IMR-90 (cell line): ENCODE results near the gene RADIL. TPM values are rescaled to one million over a fixed set of nuclear protein-coding genes. Genes with fewer than 3 reads are reported as not detected.

ENCODE experiments used
- ATAC-seq: fragments of 200-7000 bp; cut with Tn5 transposase; 2 replicates; pipeline ENCODE4 v1.9.1; 2020; ENCODE audit warnings: low read depth, mild to moderate bottlenecking, moderate library complexity
- BruUV-seq: library from RNA; stranded (reverse); fragments of 400-500 nt; replicated peaks from 2 replicates; lab custom pipeline; 2021; lab: Mats Ljungman, UMichigan
- CTCF ChIA-PET: fragments of 300-600 bp; formaldehyde crosslinking; extraction: SDS; loops from one replicate; lab custom pipeline; 2021; ENCODE audit warnings: antibody characterized with exemption; lab: Yijun Ruan, JAX
- POLR2A ChIA-PET: fragments of 300-600 bp; sonication (Branson Sonifier 250); formaldehyde crosslinking; loops from one replicate; lab custom pipeline; 2022; ENCODE audit warnings: antibody characterized with exemption; ENCODE audit not compliant: unreplicated experiment; lab: Charles Lee
- DNase-seq: peaks from one replicate; pipeline ENCODE4 v3.0.0; 2013
- H2AFZ ChIP-seq: replicated peaks from 2 replicates; pipeline ENCODE3; 2013; ENCODE audit warnings: low read length, mild to moderate bottlenecking; ENCODE audit not compliant: poor library complexity
- H2AK5ac ChIP-seq: 2 replicates; pipeline ENCODE4 v1.6.1; 2013; ENCODE audit warnings: low read depth, low read length, inconsistent platforms
- H2AK9ac ChIP-seq: replicated peaks from 2 replicates; pipeline ENCODE3; 2013; ENCODE audit warnings: mild to moderate bottlenecking, low read depth, low read length, moderate library complexity; ENCODE audit not compliant: poor library complexity
- H2BK120ac ChIP-seq: 2 replicates; pipeline ENCODE4 v1.6.1; 2013; ENCODE audit warnings: low read depth, low read length, inconsistent platforms
- H2BK15ac ChIP-seq: 3 replicates; pipeline ENCODE4 v1.6.1; 2013; ENCODE audit warnings: low read depth, low read length, inconsistent platforms
- H2BK20ac ChIP-seq: 2 replicates; pipeline ENCODE4 v1.6.1; 2013; ENCODE audit warnings: low read depth, mild to moderate bottlenecking, inconsistent platforms, low read length, moderate library complexity
- H2BK5ac ChIP-seq: 2 replicates; pipeline ENCODE4 v1.6.1; 2013; ENCODE audit warnings: mild to moderate bottlenecking, low read depth, low read length, inconsistent platforms; ENCODE audit not compliant: poor library complexity, severe bottlenecking
- H3K14ac ChIP-seq: replicated peaks from 2 replicates; pipeline ENCODE4 v1.6.1; 2013; ENCODE audit warnings: low read depth, low read length, inconsistent platforms
- H3K18ac ChIP-seq: 2 replicates; pipeline ENCODE4 v1.6.1; 2013; ENCODE audit warnings: low read depth, low read length, control low read depth
- H3K23ac ChIP-seq: 2 replicates; pipeline ENCODE4 v1.6.1; 2013; ENCODE audit warnings: low read depth, low read length, inconsistent platforms
- H3K27ac ChIP-seq: 2 replicates; pipeline ENCODE4 v1.5.1; 2013; ENCODE audit warnings: mild to moderate bottlenecking, control low read depth, low read length; ENCODE audit not compliant: insufficient read depth
- H3K27me3 ChIP-seq: 2 replicates; pipeline ENCODE4 v1.6.1; 2013; ENCODE audit warnings: low read length; ENCODE audit not compliant: control insufficient read depth, insufficient read depth
- H3K36me3 ChIP-seq: 2 replicates; pipeline ENCODE4 v1.6.1; 2013; ENCODE audit warnings: low read length, mixed read lengths; ENCODE audit not compliant: control insufficient read depth, insufficient read depth
- H3K4ac ChIP-seq: 2 replicates; pipeline ENCODE4 v1.6.1; 2013; ENCODE audit warnings: low read depth, low read length, inconsistent platforms
- H3K4me1 ChIP-seq: 2 replicates; pipeline ENCODE4 v1.6.1; 2013; ENCODE audit warnings: low read length, mixed read lengths; ENCODE audit not compliant: control insufficient read depth, insufficient read depth
- H3K4me2 ChIP-seq: 2 replicates; pipeline ENCODE4 v1.6.1; 2013; ENCODE audit warnings: low read depth, mild to moderate bottlenecking, control low read depth, low read length, moderate library complexity
- H3K4me3 ChIP-seq: 2 replicates; pipeline ENCODE4 v1.5.1; 2013; ENCODE audit warnings: low read depth, mild to moderate bottlenecking, control low read depth, low read length, moderate library complexity; ENCODE audit not compliant: insufficient read depth
- H3K56ac ChIP-seq: 2 replicates; pipeline ENCODE4 v1.6.1; 2013; ENCODE audit warnings: low read length, inconsistent platforms; ENCODE audit not compliant: insufficient read depth; ENCODE audit errors: extremely low read depth
- H3K79me1 ChIP-seq, 2 experiments: 2 replicates each; pipeline ENCODE4 v1.6.1; 2013; ENCODE audit warnings: low read length in 2 of 2, inconsistent platforms in 1 of 2, low read depth in 1 of 2
- H3K9ac ChIP-seq: 2 replicates; pipeline ENCODE4 v1.6.1; 2013; ENCODE audit warnings: low read depth, low read length, control low read depth
- H3K9me1 ChIP-seq: 2 replicates; pipeline ENCODE4 v1.6.1; 2013; ENCODE audit warnings: low read length, inconsistent platforms; ENCODE audit not compliant: insufficient read depth
- H3K9me3 ChIP-seq: 2 replicates; pipeline ENCODE4 v1.6.1; 2013; ENCODE audit warnings: low read length; ENCODE audit not compliant: control insufficient read depth, insufficient read depth
- H4K20me1 ChIP-seq: 2 replicates; pipeline ENCODE4 v1.6.1; 2013; ENCODE audit warnings: low read length, inconsistent platforms; ENCODE audit not compliant: insufficient read depth
- H4K5ac ChIP-seq: 2 replicates; pipeline ENCODE4 v1.6.1; 2013; ENCODE audit warnings: mild to moderate bottlenecking, low read depth, low read length, control low read depth
- H4K8ac ChIP-seq, 2 experiments: 2 replicates each; pipeline ENCODE4 v1.6.1; 2013; ENCODE audit warnings: low read depth in 2 of 2, low read length in 2 of 2, control low read depth in 1 of 2, inconsistent platforms in 1 of 2
- H4K91ac ChIP-seq: 2 replicates; pipeline ENCODE4 v1.6.1; 2013; ENCODE audit warnings: low read depth, low read length, inconsistent platforms; ENCODE audit not compliant: insufficient read depth
- BHLHE40 ChIP-seq: fragments of 150-350 bp; IDR thresholded peaks from 2 replicates; pipeline ENCODE4 v1.6.1; 2016; ENCODE audit warnings: mild to moderate bottlenecking, low read depth, low read length
- CEBPB ChIP-seq: IDR thresholded peaks from 2 replicates; pipeline ENCODE4 v1.6.1; 2012; ENCODE audit warnings: low read depth, low read length, improper control_type of control experiment
- MAFK ChIP-seq: IDR thresholded peaks from 2 replicates; pipeline ENCODE4 v1.6.1; 2012; ENCODE audit warnings: low read depth, low read length, improper control_type of control experiment
- MAZ ChIP-seq: IDR thresholded peaks from 2 replicates; pipeline ENCODE4 v1.6.1; 2012; ENCODE audit warnings: low read depth, mild to moderate bottlenecking, low read length, improper control_type of control experiment, moderate library complexity, borderline replicate concordance
- MXI1 ChIP-seq: IDR thresholded peaks from 2 replicates; pipeline ENCODE4 v1.6.1; 2012; ENCODE audit warnings: low read depth, mild to moderate bottlenecking, low read length, moderate library complexity, borderline replicate concordance
- NFE2L2 ChIP-seq: fragments of 150-350 bp; IDR thresholded peaks from 2 replicates; pipeline ENCODE4 v1.6.1; 2016; ENCODE audit warnings: low read depth, mild to moderate bottlenecking, low read length
- POLR2A ChIP-seq: IDR thresholded peaks from 2 replicates; pipeline ENCODE4 v1.6.1; 2012; ENCODE audit warnings: mild to moderate bottlenecking, low read depth, low read length
- RCOR1 ChIP-seq: IDR thresholded peaks from 2 replicates; pipeline ENCODE4 v1.6.1; 2012; ENCODE audit warnings: mild to moderate bottlenecking, low read length, improper control_type of control experiment; ENCODE audit not compliant: insufficient replicate concordance
- RFX5 ChIP-seq: IDR thresholded peaks from 2 replicates; pipeline ENCODE4 v1.8.0; 2012; ENCODE audit warnings: low read depth, mild to moderate bottlenecking, low read length, moderate library complexity
- SMC3 ChIP-seq: fragments of 150-350 bp; IDR thresholded peaks from 2 replicates; pipeline ENCODE4 v1.6.1; 2016; ENCODE audit warnings: low read depth, mild to moderate bottlenecking, antibody characterized with exemption, low read length, moderate library complexity
- WGBS, 2 experiments: methylation state at CpG; one replicate each; pipeline versions ENCODE4 v1.1.5 to v1.1.7; 2013; ENCODE audit warnings: missing lambda C conversion rate in 2 of 2; ENCODE audit not compliant: insufficient read length in 1 of 2; ENCODE audit errors: extremely low coverage in 2 of 2; 5-methylcytosine and 5-hydroxymethylcytosine counted together
- dilution Hi-C: fragments of 300-500 bp; cut with HindIII; formaldehyde crosslinking; loops from one replicate; pipeline ENCODE4 v1.14.3; 2018; ENCODE audit warnings: low sequenced_read_pairs; ENCODE audit not compliant: unreplicated experiment
- in situ Hi-C: fragments of 300-500 bp; cut with MboI; formaldehyde crosslinking; loops from 3 replicates; pipeline ENCODE4 v1.14.3; 2019; ENCODE audit warnings: low sequenced_read_pairs, inconsistent platforms, mixed read lengths
- intact Hi-C: fragments of 100-400 bp; cut with micrococcal nuclease; formaldehyde crosslinking; loops from 2 replicates; pipeline ENCODE4 v1.10.0; 2022
- polyA plus RNA-seq, 3 experiments: library from polyadenylated mRNA; depleted of rRNA; stranded (reverse); fragments of >200 nt; gene quantifications; 2 replicates each; pipeline ENCODE4 v1.2.3, GENCODE V29; 2012; ENCODE audit warnings: low replicate concordance in 1 of 3
- total RNA-seq: library from RNA; depleted of rRNA; stranded (reverse); fragments of >200 nt; gene quantifications from 2 replicates; pipeline ENCODE4 v1.2.3, GENCODE V29; 2012
- TF ChIP-seq, protein P1 (sequence below): fragments of 150-350 bp; IDR thresholded peaks from 2 replicates; pipeline ENCODE4 v1.6.1; 2017; ENCODE audit warnings: mild to moderate bottlenecking, antibody characterized with exemption, low read length, low read depth
- TF ChIP-seq, protein P2 (sequence below): conservative IDR thresholded peaks from 2 replicates; pipeline ENCODE4 v1.5.1; 2012; ENCODE audit warnings: mild to moderate bottlenecking, low read depth, low read length, improper control_type of control experiment

The RADIL gene
- total and polyA plus RNA-seq, 2 of the 4 experiments (the other 2 are of a cell fraction), result 0.18 to 0.48 TPM

DNA sequence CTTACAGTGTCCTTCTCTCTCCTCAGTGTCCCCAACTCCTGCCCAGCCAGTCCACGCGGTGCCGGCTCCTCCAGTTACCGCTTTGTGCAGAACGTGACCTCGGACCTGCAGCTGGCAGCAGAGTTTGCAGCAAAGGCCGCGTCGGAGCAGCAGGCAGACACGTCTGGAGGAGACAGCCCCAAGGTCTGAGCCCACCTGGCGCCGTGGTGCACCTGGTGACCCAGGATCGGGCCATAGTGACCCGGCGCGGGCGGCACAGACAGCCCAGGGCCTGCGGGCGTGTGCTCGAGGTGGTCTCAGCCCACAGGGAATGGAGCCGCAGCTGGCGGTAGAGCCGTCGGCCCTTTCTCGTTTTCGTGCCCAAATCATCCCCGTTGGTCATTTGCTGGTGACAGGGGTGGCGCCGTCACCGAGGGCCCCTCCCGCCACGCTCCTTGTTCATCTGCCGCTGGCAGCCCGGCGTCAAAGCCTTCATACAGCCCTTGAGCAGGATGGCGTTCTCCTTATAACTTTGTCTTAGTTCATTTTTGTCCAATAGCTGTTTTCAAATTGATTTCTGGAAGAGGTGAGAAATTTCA lies 129.0 kb downstream of the RADIL start:
- no peaks in the 10 kb centered on the region for H3K9me3 ChIP-seq
- H3K36me3 ChIP-seq, result peaks cover 66% of the 10 kb centered on the region
- no peak overlapping the region for H3K4me2 ChIP-seq
- H4K20me1 ChIP-seq, result peaks cover 17% of the 10 kb centered on the region; the same call in 1 of the 2 replicates
- no peak overlapping the region for H2BK20ac ChIP-seq
- H3K27me3 ChIP-seq, result no peaks in the 10 kb centered on the region
- no peak overlapping the region for H3K18ac ChIP-seq
- no peak overlapping the region for H3K56ac ChIP-seq
- H3K79me1 ChIP-seq, result peaks cover 9 to 35% of the 10 kb centered on the region in 2 experiments
- H4K8ac ChIP-seq, result no peak overlapping the region
- H3K14ac ChIP-seq, result no peak overlapping the region
- no peak overlapping the region for H3K23ac ChIP-seq
- no peak for DNase-seq
- ChIA-PET POLR2A (no interaction called here), CTCF (no interaction called here)
- in situ Hi-C loops (loop anchor here (25.0 kb wide), 1 partner anchor 1892 kb away; no protein-coding TSS in a partner anchor), dilution Hi-C loops (no loop called here), intact Hi-C loops (no loop called here)
- H3K4me1 ChIP-seq, result no peaks in the 10 kb centered on the region
- no peak overlapping the region for H2BK15ac ChIP-seq
- no peak overlapping the region for H2BK120ac ChIP-seq
- no peak overlapping the region for H2BK5ac ChIP-seq
- H2AK5ac ChIP-seq, result no peak overlapping the region
- no TSS peak for BruUV-seq
- no peak for ATAC-seq
- H2AK9ac ChIP-seq, result no peak overlapping the region
- no peak overlapping the region for H3K4me3 ChIP-seq
- H2AFZ ChIP-seq, result no peak overlapping the region
- no peak overlapping the region for H4K91ac ChIP-seq
- no peak overlapping the region for H3K9ac ChIP-seq
- H3K4ac ChIP-seq, result no peak overlapping the region
- H4K5ac ChIP-seq, result no peak overlapping the region
- WGBS, 2 experiments, result 90% methylated on average over 10 of the region's 36 CpGs; no CpG with 5 or more reads in 1 of the 2 experiments
- TF ChIP-seq, protein P1, sequence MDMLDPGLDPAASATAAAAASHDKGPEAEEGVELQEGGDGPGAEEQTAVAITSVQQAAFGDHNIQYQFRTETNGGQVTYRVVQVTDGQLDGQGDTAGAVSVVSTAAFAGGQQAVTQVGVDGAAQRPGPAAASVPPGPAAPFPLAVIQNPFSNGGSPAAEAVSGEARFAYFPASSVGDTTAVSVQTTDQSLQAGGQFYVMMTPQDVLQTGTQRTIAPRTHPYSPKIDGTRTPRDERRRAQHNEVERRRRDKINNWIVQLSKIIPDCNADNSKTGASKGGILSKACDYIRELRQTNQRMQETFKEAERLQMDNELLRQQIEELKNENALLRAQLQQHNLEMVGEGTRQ, result no peak
- TF ChIP-seq RFX5 (no peak), MAZ (no peak), BHLHE40 (no peak), MAFK (no peak), NFE2L2 (no peak), RCOR1 (no peak), MXI1 (no peak), CEBPB (no peak), POLR2A (no peak), SMC3 (no peak)
- TF ChIP-seq, protein P2, sequence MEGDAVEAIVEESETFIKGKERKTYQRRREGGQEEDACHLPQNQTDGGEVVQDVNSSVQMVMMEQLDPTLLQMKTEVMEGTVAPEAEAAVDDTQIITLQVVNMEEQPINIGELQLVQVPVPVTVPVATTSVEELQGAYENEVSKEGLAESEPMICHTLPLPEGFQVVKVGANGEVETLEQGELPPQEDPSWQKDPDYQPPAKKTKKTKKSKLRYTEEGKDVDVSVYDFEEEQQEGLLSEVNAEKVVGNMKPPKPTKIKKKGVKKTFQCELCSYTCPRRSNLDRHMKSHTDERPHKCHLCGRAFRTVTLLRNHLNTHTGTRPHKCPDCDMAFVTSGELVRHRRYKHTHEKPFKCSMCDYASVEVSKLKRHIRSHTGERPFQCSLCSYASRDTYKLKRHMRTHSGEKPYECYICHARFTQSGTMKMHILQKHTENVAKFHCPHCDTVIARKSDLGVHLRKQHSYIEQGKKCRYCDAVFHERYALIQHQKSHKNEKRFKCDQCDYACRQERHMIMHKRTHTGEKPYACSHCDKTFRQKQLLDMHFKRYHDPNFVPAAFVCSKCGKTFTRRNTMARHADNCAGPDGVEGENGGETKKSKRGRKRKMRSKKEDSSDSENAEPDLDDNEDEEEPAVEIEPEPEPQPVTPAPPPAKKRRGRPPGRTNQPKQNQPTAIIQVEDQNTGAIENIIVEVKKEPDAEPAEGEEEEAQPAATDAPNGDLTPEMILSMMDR, result no peak
- no peak overlapping the region for H3K27ac ChIP-seq
- no peaks in the 10 kb centered on the region for H3K9me1 ChIP-seq
